CD4-positive, alpha-beta T cell treated with Interleukin-12 subunit alpha and Interleukin-12 subunit beta, for 1 hour (primary cell): Measurements from ENCODE around the gene CDC42BPA.
A peak's percentile ranks its signal among the peaks of the same experiment; 100 is the strongest.

Source experiments
- DNase-seq: peaks from one replicate; pipeline ENCODE4 v3.0.0-alpha.2; 2020

The CDC42BPA gene

DNA sequence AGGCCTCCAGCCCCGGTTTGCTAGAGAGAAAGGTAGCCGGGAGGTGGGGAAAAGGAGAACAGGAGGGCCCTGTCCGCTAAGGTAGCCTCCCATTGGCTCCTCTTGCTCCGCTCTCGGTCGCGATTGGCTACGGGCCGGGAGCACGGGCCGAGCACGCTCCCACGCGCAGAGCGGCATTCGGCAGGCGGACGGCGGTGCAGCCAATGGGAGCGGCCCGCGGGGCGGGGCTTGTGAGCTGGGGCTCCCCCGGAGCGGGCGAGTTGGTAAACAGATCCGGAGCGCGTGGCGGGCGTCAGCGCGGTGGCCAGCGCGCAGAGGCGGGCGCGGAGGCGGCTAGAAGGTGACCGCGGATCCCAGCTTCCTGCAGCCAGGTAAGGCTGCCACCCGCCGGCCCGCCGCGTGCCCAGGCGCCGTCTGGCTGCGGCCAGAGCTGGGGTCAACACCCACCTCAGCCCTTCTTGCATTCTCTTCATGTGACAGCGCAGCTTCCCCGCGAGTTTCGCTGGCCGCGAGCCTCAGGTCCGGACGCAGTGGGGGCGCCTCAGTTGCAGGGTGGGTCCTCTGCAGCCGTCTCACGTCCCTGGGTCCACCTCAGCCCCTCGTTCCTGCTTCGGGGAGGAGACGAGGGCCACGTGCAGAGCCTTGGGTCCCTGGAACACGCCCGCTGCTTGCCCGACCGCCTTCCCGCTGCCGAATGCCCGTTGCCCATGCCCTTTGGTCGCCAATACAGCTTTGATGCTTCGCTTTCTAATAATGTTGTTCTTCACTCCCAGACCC is 378.1 kb downstream of the CDC42BPA start, which contains the start of gene COQ8A:
TSS of gene COQ8A (plus strand) at position 266 of the 777 bp plus-strand sequence. CDS start 21,092 bp downstream, outside the sequence.
- peak; percentile 99 for DNase-seq
